DND-41 (cell line): ENCODE results near the gene DOCK3.

Source experiments
- ATAC-seq: fragments of 200-7000 bp; cut with Tn5 transposase; 3 replicates; pipeline ENCODE4 v1.9.1; 2021; ENCODE audit warnings: low read depth; ENCODE audit not compliant: insufficient read depth
- DNase-seq: peaks from one replicate; pipeline ENCODE4 v3.0.0-alpha.2; 2020
- H2AFZ ChIP-seq: 2 replicates; pipeline ENCODE4 v1.6.0; 2012; ENCODE audit warnings: low read depth, low read length
- H3K27ac ChIP-seq: 2 replicates; pipeline ENCODE4 v1.5.1; 2012; ENCODE audit warnings: low read length, inconsistent platforms
- H3K27me3 ChIP-seq: fragments of 200-600 bp; sonication (generic); 2 replicates; pipeline ENCODE4 v1.6.0; 2012; ENCODE audit warnings: low read length, mild to moderate bottlenecking, inconsistent platforms; ENCODE audit not compliant: insufficient read depth, poor library complexity
- H3K36me3 ChIP-seq: 2 replicates; pipeline ENCODE4 v1.5.1; 2012; ENCODE audit warnings: low read length, inconsistent platforms; ENCODE audit not compliant: insufficient read depth
- H3K4me1 ChIP-seq: 2 replicates; pipeline ENCODE4 v1.5.1; 2012; ENCODE audit warnings: mild to moderate bottlenecking, low read length; ENCODE audit not compliant: insufficient read depth
- H3K4me2 ChIP-seq: 2 replicates; pipeline ENCODE4 v1.6.0; 2012; ENCODE audit warnings: mild to moderate bottlenecking, moderate library complexity, low read length, inconsistent platforms; ENCODE audit not compliant: insufficient read depth
- H3K4me3 ChIP-seq, 2 experiments: fragments of 200-600 bp in 1 of 2; shearing (Covaris generic) in 1 of 2; 2 replicates each; pipeline ENCODE4 v1.5.1; 2012 to 2016; ENCODE audit warnings: inconsistent platforms in 2 of 2, low read length in 2 of 2, mild to moderate bottlenecking in 2 of 2, low read depth in 1 of 2, moderate library complexity in 1 of 2
- H3K79me2 ChIP-seq: 2 replicates; pipeline ENCODE4 v1.6.0; 2012; ENCODE audit warnings: low read length, inconsistent platforms; ENCODE audit not compliant: insufficient read depth
- H3K9ac ChIP-seq: 2 replicates; pipeline ENCODE4 v1.6.0; 2012; ENCODE audit warnings: low read depth, mild to moderate bottlenecking, inconsistent platforms, low read length, moderate library complexity
- H3K9me3 ChIP-seq: 2 replicates; pipeline ENCODE4 v1.5.1; 2012; ENCODE audit warnings: low read length, moderate library complexity, mild to moderate bottlenecking, inconsistent platforms; ENCODE audit not compliant: insufficient read depth, severe bottlenecking
- H4K20me1 ChIP-seq: 2 replicates; pipeline ENCODE4 v1.6.0; 2012; ENCODE audit warnings: low read length; ENCODE audit not compliant: insufficient read depth
- EZH2 ChIP-seq: IDR thresholded peaks from 3 replicates; pipeline ENCODE4 v1.6.1; 2012; ENCODE audit warnings: borderline replicate concordance, low read depth, mild to moderate bottlenecking, moderate library complexity, low read length, inconsistent platforms; ENCODE audit not compliant: severe bottlenecking
- TF ChIP-seq, protein P1 (sequence below): IDR thresholded peaks from 2 replicates; pipeline ENCODE4 v1.5.1; 2012; ENCODE audit warnings: borderline replicate concordance, low read length, moderate library complexity, mild to moderate bottlenecking; ENCODE audit not compliant: poor library complexity, severe bottlenecking; ENCODE audit errors: extremely low read depth

The DOCK3 gene

DNA sequence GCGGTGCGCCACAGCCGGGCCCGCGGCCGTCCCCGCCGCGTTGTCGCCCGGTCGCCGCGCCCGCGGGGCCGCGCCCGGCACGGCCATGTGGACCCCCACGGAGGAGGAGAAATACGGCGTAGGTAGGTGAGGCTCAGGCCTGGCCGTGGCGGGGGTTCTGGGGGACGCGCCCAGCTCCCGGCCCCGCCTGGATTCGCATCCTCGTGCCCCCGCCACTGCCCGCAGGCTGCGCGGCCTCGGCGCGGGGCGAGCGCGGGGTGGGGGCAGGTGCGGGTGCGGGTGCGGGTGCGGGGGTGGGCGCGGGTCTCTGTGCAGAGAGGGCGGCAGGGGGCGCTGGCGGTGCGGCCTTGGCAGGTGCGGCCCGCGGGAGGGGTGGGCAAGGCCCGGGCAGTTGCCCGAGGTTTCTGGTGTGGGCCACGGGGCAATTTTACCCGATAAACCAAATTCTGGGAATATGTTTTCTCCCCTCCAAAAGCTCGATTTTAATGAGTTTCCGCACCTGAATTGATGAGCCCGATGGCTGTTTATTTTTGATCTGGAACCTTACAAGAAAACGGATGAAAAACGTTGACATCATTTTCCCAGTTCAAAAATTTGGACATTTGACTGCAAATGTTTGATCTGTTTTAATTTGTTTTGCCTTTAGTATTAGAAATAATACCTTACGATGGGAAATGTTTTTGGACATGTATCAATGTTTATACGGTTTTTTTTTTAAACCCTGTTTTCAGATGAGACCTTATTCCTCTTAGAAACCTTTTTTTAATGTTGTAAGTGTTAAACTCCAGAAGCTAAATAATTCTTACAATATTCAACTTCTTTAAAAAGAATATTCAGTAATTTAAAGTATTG is 678 bp downstream of the DOCK3 start:
- DNase-seq (no peak), ATAC-seq (no peak; the same call in 2 of the 3 replicates)
- TF ChIP-seq, protein P1, sequence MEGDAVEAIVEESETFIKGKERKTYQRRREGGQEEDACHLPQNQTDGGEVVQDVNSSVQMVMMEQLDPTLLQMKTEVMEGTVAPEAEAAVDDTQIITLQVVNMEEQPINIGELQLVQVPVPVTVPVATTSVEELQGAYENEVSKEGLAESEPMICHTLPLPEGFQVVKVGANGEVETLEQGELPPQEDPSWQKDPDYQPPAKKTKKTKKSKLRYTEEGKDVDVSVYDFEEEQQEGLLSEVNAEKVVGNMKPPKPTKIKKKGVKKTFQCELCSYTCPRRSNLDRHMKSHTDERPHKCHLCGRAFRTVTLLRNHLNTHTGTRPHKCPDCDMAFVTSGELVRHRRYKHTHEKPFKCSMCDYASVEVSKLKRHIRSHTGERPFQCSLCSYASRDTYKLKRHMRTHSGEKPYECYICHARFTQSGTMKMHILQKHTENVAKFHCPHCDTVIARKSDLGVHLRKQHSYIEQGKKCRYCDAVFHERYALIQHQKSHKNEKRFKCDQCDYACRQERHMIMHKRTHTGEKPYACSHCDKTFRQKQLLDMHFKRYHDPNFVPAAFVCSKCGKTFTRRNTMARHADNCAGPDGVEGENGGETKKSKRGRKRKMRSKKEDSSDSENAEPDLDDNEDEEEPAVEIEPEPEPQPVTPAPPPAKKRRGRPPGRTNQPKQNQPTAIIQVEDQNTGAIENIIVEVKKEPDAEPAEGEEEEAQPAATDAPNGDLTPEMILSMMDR = no peak
- peak; percentile 77 for TF ChIP-seq EZH2
- Histone ChIP-seq H3K36me3 (no peaks in the 10 kb centered on the region), H3K27me3 (peaks cover 57% of the 10 kb centered on the region), H2AFZ (no peak overlapping the region), H4K20me1 (no peaks in the 10 kb centered on the region), H3K4me1 (no peaks in the 10 kb centered on the region), H3K9ac (no peak overlapping the region), H3K9me3 (no peaks in the 10 kb centered on the region), H3K79me2 (no peaks in the 10 kb centered on the region), H3K4me3 (no peak overlapping the region), H3K27ac (no peak overlapping the region), H3K4me2 (no peak overlapping the region)

DNA sequence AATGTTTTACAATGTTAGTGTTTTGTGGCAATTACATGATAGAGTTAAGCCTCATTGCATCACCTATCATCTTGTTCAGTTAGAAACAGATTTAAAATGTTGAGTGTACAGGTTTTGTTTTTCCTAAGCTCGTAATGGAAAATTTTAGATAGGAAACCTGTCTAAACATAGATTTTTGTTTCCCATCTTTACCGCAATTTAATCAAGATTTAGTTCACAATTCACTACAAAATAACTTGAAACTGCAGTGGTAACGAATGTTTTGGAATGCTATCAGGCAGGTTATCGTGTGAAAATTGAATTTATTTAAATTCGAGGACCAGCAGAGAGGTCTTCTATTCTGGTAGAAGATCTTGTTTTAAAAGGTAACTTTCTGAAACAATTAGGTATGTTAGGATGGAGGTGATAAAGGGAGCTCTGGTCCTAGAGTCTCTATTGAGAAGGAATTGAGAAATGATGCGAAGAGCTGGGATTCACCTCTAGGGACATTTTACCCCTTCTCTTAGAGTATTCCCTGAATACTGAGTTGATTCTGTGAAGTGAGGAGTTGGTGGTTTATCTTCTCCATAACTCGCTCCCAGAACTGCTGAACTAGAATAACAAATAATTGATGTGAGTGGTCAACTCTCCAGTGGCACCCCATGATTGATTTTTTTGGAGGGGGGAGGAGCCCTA is 1.4 kb downstream of the DOCK3 start:
- no peaks in the 10 kb centered on the region for H3K4me1 ChIP-seq

DNA sequence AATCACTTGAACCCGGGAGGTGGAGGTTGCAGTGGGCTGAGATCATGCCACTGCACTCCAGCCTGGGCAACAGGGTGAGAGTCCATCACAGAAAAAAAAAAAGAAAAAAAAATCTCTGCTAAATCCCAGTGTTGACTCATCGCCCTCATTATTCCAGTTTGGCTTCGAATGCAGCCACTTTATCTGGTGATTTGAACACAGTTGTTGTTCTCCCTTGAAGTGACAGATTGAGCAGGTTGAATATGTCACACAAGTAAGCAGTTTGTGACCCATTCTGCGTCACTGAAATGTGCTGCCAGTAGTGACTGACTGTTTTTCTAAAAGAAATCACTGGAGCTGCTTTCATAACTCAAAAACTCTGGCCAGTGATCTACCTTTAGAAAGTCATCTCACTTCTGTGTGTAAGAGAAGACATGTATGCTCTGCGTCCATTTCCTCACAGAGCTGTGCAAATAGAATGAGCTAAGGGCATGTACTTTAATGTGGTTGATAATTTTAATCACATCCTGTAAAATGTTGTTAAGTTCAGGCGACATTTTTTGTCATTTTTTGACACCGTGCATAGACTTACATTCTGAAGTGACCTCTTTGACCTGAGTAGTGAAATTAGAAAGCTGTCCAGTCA is 12.5 kb downstream of the DOCK3 start:
- Histone ChIP-seq H2AFZ (no peak overlapping the region), H3K9me3 (no peaks in the 10 kb centered on the region), H3K4me3 (no peak overlapping the region), H3K9ac (no peak overlapping the region), H4K20me1 (no peaks in the 10 kb centered on the region), H3K4me2 (no peak overlapping the region), H3K36me3 (no peaks in the 10 kb centered on the region), H3K27ac (no peak overlapping the region), H3K27me3 (peaks cover 11% of the 10 kb centered on the region), H3K79me2 (no peaks in the 10 kb centered on the region), H3K4me1 (no peaks in the 10 kb centered on the region)
- TF ChIP-seq, protein P1 = no peak
- TF ChIP-seq EZH2 = no peak
- no peak for DNase-seq
- ATAC-seq = no peak

More for the DNA sequence above, 1.4 kb downstream of the DOCK3 start:
- no peak for TF ChIP-seq EZH2
- TF ChIP-seq, protein P1 = no peak
- Histone ChIP-seq H3K27me3 (peaks cover 57% of the 10 kb centered on the region), H3K36me3 (no peaks in the 10 kb centered on the region), H3K4me2 (no peak overlapping the region), H3K27ac (no peak overlapping the region), H2AFZ (no peak overlapping the region), H3K79me2 (no peaks in the 10 kb centered on the region), H3K4me3 (no peak overlapping the region), H3K9me3 (no peaks in the 10 kb centered on the region), H3K9ac (no peak overlapping the region), H4K20me1 (no peaks in the 10 kb centered on the region)
- DNase-seq (no peak), ATAC-seq (no peak)
